Retinal pigment epithelial cell (primary cell): ENCODE measurements around the gene TTLL13.
A peak's percentile ranks its signal among the peaks of the same experiment; 100 is the strongest.

Experiments used
- DNase-seq: peaks from one replicate; pipeline ENCODE4 v3.0.0-alpha.2; 2010; ENCODE audit warnings: low read depth
- H3K4me3 ChIP-seq: 2 replicates; pipeline ENCODE4 v1.5.1; 2011; ENCODE audit warnings: mild to moderate bottlenecking, low read length, control low read depth, moderate library complexity
- CTCF ChIP-seq: conservative IDR thresholded peaks from 2 replicates; pipeline ENCODE4 v1.5.1; 2011; ENCODE audit warnings: low read depth, low read length, control low read depth, inconsistent platforms

The TTLL13 gene

DNA sequence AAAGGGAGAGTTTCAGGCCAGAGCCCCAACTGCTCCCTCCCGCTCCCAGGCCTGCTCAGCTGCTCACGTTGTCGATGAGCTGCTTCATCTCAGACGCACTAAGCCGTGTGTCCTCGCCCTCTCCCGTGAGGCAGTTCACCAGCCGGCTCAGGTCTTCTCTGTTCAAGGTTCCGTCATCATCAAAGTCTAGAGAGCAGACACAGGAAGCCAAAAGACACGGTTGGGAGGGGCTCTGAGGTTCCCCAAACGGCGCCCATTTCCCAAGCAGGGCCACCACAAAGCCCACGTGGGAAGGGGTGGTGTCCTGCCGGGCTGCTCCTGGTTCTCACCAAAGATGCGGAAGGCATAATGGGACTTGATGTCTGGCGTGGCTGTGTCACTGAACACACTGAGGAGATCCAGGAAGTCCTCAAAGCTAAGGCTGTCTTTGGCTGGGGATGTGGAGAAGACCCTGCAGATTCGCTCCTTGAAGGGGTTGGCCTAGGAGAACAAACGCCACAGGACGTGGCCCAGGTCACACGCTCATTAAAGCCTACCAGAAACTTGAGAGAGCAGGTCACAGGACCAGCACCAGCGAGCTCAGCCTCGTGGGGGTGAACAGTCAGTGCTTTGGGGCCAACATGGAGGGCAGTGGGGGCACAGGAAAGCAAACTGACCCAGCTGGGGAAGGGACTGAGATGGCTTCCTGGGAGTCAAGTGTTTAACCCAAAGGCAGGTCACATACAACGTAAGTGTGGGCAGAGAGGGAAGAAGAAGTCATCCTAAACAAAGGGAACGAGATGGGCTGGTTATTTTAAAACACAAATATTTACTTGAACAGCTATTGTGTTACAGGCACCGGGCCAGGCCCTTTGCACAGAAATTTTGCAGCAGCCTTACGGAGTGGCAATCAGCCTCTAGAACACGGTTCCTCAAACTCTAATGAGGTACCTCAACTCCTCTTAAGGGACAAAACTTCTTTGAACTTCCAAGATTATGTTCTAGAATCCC, 18.0 kb upstream of the TTLL13 start:
- no peak for TF ChIP-seq CTCF
- H3K4me3 ChIP-seq = no peak overlapping the region
- no peak for DNase-seq

DNA sequence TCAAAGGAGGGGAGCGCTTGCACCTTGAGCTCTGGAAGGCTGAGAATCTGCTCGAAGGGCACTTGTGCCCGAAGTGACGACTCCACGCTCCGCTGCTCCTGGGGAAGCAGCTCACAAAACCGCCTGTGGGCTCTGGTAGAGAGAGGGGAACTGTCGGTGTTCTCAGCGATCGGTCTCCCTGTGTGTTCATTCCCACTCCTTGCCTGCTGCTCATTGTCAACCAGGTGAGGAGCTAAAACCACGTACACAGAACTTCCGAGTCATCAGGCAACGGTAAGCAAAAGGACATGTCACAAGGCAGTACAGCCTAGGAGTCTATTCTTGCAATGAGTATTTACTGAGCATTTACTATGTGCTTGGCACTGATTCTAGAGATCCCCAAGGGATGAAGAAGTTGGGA, 17.2 kb upstream of the TTLL13 start:
- no peak for TF ChIP-seq CTCF
- no peak overlapping the region for H3K4me3 ChIP-seq
- DNase-seq = no peak

GRCh38 chr15:90232941-90233386, 16.4 kb upstream of the TTLL13 start:
- no peak for TF ChIP-seq CTCF
- H3K4me3 ChIP-seq = peak overlapping the region; percentile 79
- DNase-seq = no peak

GRCh38 chr15:90233387-90234095, 15.8 kb upstream of the TTLL13 start, which contains the start of gene CIB1:
TSS of gene CIB1 (minus strand) at chr15:90233941. CDS start at chr15:90233885, 56 bp downstream.
- DNase-seq = peak; percentile 84
- H3K4me3 ChIP-seq = peak within 1 kb of the TSS; percentile 88
- TF ChIP-seq CTCF = peak; percentile 44

DNA sequence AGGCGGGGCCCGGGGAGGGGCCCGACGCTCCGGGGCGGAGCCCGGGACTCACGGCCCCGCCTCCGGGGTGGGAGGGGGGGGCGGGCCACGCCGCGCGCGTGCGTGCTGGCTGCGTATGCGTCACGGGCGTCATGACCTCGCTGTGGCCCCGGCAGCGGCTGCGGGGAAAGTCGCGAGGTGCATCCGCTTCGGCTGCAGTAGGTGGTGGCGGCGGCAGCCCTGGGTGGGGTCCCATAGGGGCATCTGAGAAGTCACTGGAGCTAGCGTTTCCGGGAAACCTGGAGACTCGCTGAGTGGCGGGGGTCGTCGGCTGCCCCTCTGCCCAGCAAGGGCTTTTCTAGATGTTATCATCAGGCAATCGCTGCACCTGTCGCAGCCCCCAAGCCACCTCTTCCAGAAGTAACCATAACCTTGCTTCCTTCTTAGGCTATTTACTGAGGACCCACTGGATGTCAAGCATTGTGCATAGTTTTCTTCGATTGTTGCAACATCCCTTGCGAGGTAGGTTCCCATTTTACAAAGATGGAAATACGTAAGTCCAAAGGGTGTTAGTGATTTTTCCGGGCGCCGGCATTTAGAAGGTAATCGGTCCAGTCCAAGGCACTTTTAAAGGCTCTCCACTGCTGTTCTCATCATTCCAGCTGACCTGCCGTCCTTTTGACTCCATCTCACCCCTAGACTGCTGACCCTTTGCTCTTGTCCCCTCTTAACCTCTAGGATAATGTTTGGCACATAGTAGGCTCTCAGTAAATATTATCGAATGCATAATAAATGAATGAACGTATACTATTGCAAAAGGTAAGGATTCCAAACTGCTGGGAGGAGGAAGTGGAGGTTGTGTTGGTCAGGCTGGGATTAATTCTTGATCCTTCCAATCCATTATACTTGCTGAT, 15.0 kb upstream of the TTLL13 start, which contains the start of gene GDPGP1:
Gene GDPGP1 (plus strand): TSS at position 114 of the 893 bp plus-strand sequence. CDS start 6,700 bp downstream, outside the sequence.
- DNase-seq = no peak
- peak within 1 kb of the TSS; percentile 88 for H3K4me3 ChIP-seq
- TF ChIP-seq CTCF = no peak

DNA sequence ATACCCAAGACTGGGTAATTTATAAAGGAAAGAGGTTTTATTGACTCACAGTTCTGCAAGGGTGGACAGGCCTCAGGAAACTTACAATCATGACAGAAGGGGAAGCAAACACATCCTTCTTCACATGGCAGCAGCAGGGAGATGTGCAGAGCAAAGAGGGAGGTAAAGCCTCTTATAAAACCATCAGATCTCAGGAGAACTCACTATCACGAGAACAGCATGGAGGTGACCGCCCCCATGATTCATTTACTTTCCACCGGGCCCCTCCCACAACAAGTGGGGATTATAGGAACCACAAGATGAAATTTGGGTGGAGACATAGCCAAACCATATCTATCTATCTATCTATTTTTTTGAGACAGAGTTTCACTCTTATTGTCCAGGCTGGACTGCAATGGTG, 10.0 kb upstream of the TTLL13 start:
- no peak for DNase-seq
- no peak for TF ChIP-seq CTCF
- no peak overlapping the region for H3K4me3 ChIP-seq
